HK-2 (cell line): Measurements from ENCODE around the gene NOD1.
"Not testable (repeated sequence)": the region's sequence is repeated elsewhere in the genome, so short reads cannot be mapped to it uniquely, and the experiment has no call there.

Source experiments
- DNase-seq: peaks from one replicate; pipeline ENCODE4 v3.0.0-alpha.2; 2018; ENCODE audit not compliant: unreplicated experiment

Gene NOD1, protein sequence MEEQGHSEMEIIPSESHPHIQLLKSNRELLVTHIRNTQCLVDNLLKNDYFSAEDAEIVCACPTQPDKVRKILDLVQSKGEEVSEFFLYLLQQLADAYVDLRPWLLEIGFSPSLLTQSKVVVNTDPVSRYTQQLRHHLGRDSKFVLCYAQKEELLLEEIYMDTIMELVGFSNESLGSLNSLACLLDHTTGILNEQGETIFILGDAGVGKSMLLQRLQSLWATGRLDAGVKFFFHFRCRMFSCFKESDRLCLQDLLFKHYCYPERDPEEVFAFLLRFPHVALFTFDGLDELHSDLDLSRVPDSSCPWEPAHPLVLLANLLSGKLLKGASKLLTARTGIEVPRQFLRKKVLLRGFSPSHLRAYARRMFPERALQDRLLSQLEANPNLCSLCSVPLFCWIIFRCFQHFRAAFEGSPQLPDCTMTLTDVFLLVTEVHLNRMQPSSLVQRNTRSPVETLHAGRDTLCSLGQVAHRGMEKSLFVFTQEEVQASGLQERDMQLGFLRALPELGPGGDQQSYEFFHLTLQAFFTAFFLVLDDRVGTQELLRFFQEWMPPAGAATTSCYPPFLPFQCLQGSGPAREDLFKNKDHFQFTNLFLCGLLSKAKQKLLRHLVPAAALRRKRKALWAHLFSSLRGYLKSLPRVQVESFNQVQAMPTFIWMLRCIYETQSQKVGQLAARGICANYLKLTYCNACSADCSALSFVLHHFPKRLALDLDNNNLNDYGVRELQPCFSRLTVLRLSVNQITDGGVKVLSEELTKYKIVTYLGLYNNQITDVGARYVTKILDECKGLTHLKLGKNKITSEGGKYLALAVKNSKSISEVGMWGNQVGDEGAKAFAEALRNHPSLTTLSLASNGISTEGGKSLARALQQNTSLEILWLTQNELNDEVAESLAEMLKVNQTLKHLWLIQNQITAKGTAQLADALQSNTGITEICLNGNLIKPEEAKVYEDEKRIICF

DNA sequence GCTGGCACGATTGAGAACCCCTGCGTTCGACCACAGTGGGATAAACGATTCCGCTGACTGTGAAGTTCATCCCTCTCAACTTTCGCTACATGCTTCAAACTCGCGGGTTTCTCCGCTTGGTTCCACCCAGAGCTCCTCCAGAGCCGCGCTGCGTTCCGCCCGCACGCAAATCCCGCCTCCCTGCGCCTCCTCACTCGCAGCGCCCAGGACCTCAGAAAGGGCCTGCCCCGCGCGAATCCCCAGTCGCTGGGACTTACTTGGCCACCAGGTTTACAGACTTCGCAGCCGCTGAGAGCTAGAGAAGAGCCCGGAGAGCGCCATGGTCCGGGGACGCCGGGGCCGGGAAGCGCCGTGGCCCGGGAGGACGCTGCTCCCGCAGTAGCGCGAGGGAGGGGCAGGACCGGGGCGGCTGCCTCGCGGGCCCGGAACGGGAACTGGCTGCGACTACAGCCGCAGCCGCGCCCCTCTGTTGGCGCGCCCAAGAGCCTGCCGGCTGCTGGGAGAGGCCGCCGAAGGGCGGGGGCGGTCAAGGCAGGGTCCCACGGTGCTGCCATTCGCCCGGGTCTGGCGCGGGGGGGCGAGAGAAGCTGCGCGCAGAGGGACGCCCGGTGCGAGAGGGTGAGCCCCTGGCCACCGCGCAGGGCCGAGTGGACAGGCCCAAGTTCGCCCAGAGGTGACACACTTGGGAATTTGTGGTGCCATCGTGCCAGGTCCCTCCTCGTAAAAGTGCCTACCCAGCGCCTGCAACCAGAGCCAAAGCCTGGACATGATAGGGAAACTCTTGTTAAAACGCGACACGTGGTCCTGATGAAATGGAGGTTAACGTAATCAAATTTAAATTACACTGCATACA lies at the start of gene NOD1:
NOD1 (minus strand) TSS at position 436 of the 853 bp plus-strand sequence. CDS start 21,863 bp downstream, outside the sequence.
- DNase-seq: peak; percentile 73

DNA sequence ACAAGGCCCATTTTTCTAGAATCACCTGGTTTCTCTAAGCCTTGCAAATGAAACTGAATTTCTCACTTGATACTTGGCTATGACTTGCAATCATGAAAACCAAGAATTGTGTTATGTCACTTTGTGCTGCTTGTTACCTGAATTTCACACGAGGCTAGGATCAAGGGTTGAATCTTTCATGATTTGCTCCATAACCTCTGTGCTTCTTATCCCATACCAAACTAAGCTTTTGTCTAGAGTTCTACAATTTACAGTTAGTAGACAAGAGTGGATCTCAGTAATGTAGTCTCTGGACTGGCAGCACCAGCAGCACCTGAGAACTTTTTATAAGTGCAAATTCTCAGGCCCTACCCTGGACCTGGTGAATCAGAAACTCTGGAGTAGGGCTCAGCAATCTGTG lies 48.7 kb upstream of the NOD1 start:
- DNase-seq: not testable (repeated sequence)

DNA sequence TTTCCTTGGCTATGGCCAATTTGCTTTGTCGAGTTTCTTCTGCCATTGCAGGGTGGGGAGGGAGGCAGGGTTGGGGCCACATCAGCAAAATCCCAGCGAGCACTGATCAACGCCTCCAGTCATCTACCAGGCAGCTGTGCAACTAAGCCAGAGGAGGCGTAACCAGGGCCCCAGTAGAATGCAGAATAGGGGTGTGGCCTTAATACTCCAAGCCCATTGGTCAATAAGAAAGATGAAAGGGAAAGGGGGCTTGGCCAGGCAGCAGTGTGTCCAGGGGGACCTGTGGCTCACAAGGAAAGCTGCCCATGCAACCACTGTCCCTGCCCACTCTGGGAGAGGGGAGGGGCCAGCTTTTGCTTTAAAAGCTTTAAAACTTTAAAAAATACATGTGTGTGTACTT lies 47.6 kb upstream of the NOD1 start:
- no peak for DNase-seq

DNA sequence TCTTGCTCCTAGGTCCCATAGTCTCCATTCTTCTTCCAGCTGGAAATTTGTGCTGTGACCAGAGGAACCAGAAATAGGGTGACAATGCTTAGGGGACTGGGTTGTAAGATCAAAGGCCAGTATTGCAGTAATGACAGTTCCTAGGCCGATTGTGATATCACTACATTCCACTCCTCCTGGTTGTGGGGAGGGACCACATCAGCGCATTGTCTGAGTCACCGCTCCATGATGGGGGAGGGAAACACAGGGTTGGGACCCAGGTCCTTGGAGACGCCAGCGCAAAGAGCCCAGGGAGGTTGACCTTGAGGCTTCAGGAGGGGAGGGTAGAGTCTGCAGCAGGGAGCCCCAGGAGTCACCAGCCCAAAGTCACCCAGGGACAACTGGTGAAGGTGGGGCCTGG lies 46.8 kb upstream of the NOD1 start:
- DNase-seq: no peak

DNA sequence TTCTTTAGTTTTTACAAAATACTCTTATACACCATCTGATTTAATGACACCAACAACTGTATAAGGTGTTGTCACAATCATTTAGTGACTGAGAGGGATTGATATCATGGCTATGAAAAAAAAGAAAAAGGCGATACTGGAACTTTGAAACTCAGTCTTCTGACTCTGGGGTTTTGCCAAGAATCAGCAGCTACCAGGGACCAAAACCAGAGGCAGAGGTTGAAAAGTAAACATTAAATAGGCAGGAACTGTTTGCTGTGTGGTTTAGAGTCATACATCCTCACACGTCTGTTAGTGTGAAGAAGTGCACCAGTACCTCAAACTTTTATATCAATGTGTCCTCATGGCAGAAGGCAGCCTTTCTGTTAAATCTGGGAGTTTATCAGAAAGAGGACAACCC lies 46.0 kb upstream of the NOD1 start:
- DNase-seq: no peak

DNA sequence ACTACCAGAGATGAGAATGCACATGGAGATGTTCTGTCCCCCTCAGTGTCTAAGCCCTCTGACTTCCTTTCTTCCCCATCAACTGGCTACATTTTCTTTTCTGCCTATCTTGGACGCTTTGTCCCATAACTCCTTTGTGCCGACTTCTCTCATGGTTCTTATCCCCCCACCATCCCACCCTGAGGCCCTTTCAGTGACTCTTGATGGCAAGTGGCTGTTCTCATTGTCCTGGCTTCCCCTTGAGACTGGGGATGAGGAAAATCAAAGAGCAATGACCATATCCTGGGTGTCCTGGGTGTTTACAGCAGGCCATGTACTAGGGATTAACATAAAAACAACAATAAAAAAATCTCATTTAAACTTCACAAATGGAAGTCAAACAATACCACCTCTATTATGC lies 44.9 kb upstream of the NOD1 start:
- no peak for DNase-seq

DNA sequence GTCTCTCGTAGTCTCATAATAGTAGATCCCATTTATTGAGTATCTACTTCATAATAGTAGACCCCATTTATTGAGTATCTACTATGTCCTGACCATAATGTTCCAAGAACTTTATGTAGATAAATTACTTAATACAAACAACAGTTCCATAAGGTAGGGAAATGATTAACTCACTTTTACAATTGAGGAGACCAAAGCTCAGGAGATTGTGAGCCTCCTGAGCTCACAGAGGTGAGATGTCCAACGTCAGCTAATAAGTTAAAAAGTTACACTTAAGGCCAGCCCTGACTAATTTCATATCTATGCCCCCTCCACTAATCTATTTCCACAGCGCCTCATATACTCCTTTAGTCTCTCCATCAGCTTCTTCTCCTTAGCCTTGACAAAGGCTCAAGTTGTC lies 43.6 kb upstream of the NOD1 start:
- no peak for DNase-seq

DNA sequence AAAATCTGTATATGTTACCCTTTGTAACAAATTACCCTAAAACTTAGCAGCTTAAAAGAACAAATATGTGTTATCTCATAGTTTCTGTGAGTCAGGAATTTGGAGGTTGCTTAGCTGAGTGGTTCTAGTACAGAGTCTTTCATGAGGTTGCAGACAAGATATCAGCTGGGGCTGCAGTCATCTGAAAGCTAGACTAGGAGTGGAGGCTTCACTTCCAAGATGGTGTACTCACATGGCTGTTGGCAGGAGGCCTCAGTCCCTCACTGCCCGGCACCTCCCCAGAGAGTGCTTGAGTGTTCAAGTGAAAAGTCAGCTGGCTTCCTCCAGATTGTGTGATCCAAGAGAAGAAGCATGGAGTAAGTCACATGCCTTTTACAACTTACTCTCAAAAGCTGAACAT lies 42.9 kb upstream of the NOD1 start:
- DNase-seq: no peak

DNA sequence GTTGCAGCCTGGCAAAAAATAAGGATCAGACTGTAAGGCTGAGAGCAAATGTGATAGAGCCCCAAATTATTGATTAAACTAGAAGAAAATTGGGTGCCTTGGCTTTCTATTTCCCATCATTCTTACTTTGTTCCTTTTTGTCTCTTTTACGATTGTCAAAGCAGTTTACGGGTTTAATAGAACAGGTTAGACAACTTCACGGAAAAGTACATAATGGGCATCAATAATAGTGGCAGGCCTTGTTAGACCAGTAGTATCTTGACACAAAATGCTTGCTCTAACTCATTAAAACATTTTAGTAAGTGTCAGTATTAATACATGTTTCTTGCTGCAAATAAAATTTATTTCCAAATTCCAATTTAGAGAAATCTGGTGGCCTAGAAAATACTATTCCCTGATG lies 40.5 kb upstream of the NOD1 start:
- DNase-seq: no peak

DNA sequence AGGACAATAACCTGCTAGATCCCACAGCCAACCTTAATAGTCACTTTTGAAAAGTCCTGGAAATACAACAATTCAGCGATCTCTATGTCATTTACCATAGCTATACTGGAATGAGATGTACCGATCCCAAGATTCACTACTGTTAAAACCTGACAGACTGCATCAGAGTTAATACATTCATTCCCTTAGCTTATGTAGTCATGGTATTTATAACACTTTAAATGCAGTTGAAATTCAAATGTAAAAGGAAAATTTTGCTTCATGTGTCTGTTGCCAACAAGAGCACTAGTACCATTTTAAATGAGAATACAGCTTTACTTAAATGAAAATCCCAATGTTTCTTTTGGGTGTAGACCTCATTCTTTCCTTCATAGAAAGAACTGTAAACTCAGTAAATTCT lies 37.2 kb upstream of the NOD1 start:
- DNase-seq: no peak

DNA sequence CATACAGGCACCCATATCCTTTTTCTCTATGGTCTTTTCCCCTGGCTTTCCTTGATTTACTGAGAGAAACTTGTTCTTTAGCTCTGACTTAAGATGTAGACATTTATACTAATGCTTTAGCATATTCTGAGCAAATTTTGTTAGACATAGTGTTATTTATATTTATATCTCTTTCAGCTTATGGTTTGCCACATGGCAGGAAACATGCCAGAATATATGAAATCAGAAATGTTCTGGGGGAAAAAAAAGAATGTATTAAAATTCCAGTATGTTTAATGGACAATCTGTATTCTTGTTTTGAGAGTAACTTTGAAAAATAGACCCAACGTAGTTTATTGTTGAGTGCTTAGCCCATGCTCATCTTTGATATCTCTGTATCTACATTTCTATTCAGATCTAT lies 36.2 kb upstream of the NOD1 start:
- no peak for DNase-seq

DNA sequence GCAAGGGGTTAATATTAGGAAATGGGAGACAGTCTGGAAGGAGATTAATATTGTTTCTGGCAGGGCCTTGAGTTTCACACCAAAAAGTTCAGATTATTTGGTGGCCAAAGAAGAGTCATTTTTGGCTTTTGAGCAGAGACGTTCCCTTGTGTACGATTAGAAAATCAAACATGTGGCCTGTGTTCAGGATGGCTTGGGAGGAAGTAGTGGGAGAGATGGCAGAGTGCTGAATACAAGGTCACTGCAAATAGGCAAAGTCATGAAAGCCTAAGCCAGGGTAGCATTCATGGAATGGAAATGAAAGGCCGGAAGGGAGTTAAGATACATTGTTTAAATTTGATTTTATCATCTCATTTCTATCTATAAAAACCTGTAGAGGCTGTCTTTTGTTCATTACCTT lies 35.6 kb upstream of the NOD1 start:
- no peak for DNase-seq

DNA sequence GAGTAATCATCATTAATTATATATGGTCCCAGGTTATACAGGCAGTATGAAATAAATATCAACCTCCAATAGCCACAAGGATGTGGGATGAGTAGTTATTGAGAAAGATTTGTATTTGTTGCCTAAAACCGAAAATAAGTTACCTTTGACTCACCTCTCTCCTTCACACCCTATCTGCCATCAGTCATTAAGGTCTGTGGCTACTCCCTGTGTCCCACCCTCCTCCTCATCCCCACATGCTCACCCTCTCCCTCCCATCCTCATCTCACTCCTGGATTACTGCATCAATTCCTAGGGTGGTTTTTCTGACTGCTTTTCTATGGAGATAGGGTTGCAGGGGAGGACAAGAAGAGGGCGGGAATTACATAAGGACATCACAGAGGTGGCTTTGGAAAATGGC lies 35.2 kb upstream of the NOD1 start:
- DNase-seq: no peak

DNA sequence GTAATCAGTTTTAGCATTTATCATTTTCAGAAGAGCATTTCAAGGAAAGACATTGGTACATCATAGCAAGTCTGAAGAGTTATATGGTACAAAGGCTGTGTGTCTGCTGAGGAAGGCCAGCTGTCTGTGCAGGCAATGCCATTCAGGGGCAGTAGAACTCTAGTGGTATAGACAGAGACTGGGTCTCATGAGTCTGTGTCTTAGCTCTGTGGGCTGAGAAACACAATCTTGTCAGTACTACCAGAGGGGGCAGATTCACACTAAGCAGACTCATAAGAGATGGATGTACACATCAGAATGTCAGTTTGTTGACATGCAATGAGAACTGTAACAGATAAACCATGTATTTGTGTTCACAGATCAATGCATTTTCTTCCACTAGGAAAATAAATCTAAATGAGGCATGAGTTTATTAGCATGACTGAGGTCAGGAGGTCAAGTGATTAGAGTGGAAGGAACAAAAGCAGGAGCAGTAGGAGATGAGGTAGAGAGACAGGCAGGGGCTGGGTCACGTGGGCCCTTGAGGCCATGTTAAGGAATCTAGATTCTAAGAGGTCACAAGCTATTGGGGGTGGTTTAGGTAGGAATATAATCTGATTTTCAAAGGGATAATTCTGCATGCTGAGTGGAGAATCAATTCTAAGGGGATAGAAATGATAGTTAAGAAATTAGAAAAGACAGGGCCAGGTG lies 33.5 kb upstream of the NOD1 start:
- DNase-seq: no peak

DNA sequence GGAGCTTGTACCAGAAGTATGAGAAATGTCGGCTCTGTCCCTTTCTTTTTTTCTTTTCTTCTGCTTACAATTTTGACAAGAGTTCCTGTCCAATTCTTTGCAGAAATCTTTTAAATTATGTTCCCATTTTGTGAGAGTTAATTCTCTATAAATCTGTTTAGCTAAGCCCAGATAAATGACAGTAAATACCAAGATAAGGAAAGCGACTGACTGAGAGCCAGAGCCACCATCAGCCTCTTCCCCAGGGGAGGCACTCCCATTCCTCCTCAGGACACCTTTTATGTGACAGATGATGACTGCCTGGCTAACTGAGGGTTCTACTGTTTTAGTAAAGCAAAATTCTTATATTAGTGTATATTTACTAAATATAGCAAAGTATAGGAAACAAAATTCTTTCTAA lies 32.9 kb upstream of the NOD1 start:
- no peak for DNase-seq

DNA sequence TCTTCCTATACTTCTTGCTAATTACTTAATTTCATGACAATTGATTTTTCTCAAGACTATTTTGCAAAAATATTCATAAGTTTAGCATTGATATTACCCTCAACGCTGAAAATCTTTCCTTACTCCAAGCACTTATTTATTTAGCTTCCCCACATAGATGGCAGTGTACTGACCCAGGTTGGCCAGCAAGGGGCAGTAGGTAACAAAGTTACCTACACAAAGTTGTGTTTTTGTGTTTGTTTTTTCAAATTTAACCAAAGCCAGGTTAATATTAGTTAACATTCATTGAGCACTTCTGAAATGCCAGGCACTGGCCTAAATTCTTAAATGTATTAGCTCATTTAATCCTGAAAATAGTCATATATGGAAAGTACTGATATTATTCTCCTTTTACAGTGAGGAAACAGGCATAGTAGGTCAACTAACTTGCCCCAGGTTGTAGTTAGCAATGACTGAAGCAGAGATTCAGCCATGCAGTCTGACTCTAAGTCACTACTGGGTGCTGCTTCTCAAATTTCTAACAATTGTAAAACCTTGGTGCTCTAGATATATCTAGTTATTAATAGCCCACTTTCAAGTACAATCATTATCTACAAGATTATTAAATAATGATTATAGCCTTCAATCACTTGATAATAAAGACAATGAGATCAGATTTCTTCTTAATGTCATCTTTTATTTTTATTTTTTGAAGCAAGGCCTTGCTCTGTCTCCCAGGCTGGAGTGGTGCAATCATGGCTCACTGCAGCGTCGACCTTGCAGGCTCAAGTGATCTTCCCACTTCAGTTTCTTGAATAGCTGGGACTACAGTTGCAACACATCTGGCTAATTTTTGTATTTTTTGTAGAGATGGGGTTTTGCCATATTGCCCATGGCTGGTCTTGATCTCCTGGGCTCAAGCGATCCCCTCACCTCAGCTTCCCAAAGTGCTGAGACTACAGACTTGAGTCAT lies 31.8 kb upstream of the NOD1 start:
- DNase-seq: no peak

DNA sequence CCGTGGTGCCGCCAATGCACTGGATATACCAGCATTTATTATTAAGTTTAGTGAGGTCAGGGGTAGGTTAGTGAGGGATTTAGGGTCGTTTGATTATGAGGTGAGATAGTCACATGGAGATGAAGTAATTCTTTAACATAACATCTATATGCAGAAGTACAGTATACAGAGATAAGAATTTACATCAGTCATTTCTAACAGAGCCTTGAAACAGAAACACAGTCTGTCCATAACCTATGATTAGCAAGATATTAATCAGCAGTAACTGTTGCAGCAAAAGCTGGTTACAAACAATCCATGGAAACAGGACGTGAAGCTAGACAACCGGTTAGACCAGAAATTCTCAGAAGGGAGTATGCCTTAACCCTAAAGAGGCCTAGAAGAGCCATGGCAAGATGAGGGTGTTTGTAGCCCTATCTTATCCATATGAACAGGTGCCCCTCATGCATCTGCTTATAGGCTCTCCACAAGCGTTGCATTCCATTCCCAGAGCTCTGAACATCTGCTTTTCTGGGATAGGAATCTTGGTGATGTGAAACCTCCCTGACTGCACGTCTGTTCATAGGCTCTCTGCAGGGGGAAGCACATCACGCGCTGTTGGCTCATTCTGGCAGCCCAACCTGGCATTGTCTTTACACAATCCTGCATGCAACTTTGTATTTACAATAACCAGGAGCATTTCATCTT lies 30.7 kb upstream of the NOD1 start:
- not testable (repeated sequence) for DNase-seq

DNA sequence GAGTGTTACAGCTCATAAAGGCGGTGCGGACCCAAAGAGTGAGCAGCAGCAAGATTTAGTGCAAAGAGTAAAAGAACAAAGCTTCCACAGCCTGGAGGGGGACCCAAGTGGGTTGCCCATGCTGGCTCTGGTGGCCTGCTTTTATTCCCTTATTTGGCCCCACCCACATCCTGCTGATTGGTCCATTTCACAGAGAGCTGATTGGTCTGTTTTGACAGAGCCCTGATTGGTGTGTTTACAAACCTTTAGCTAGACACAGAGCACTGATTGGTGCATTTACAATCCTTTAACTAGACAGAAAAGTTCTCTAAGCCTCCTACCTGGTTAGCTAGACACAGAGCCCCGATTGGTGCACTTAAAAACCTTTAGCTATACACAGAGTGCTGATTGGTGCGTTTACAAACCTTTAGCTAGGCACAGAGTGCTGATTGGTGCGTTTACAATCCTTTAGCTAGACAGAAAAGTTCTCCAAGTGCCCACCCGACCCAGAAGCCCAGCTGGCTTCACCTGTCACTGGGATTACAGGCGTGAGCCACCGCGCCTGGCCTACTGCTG lies 28.8 kb upstream of the NOD1 start:
- DNase-seq: not testable (repeated sequence)

DNA sequence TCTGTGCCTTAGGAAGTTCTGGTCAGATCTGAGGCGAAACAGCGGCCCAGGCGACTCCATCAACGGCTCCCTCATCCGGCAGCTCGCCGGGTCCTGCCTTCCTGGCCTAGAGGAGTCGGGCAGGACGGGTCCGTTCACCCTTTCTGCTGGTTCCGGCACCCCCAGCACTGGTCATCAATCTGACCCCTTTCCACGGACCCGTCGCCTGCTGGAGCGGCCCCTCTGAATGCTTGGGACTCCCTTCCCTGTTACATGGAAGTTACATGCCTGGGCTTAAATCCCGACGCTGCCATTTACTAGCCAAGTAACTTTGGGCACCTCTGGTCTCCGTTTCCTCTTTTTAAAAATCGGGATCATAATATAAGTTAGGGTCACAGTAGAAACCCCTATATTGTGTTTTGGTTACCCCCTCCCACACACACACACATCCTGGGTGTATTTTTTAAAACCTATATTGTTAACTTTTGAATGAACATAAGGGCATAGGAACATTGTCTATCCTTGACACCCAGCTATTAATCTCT lies 26.7 kb upstream of the NOD1 start:
- DNase-seq: no peak
